ENCODE results near the gene AUNIP. TPM values are rescaled to one million over a fixed set of nuclear protein-coding genes. Genes with fewer than 3 reads are reported as not detected.
A peak's percentile ranks its signal among the peaks of the same experiment; 100 is the strongest.

Gene AUNIP
- total and polyA plus RNA-seq, 12 donors: 0.04 to 0.25 (median 0.21) TPM; not detected in 9

DNA sequence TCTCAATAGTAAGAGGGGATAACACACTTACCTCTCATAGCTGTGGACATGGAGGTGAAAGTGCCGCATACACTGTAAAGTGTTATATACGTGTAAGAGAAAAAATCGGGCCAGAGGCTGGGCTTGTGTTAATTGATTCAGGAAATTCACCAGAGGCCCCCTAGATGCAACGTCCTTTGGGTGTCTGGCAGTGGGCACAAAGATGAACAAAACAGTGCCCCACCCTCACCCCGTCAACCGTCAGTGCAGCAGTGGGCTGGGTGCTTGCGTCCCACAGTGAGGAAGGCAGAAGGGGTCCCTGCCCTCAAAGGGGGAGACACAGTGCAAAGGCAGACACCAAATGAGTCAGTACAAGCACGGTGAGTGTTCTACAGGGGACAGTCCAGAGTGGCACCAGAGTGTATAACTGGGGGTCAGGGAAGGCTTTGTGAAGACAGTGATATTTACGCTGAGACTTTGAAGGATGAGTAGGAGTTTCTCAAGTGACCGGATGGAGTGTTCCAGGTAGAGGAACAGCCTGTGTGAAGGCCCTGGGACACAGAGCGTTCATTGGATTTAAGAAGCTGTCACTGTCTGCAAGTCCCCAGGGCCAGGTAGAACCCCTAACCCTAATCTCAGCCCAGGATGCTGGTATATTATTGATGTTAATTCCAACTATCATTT, 46.1 kb downstream of the AUNIP start:
- ATAC-seq: no peak
- H3K36me3 ChIP-seq: peaks cover 0 to 85% (median 53%) of the 10 kb centered on the region in 9 donors
- H3K4me3 ChIP-seq: no peak overlapping the region
- no peak for DNase-seq
- no peaks in the 10 kb centered on the region for H3K27me3 ChIP-seq
- 85% methylated on average over 11 of the region's 11 CpGs for WGBS, 2 donors
- TF ChIP-seq, protein P1, sequence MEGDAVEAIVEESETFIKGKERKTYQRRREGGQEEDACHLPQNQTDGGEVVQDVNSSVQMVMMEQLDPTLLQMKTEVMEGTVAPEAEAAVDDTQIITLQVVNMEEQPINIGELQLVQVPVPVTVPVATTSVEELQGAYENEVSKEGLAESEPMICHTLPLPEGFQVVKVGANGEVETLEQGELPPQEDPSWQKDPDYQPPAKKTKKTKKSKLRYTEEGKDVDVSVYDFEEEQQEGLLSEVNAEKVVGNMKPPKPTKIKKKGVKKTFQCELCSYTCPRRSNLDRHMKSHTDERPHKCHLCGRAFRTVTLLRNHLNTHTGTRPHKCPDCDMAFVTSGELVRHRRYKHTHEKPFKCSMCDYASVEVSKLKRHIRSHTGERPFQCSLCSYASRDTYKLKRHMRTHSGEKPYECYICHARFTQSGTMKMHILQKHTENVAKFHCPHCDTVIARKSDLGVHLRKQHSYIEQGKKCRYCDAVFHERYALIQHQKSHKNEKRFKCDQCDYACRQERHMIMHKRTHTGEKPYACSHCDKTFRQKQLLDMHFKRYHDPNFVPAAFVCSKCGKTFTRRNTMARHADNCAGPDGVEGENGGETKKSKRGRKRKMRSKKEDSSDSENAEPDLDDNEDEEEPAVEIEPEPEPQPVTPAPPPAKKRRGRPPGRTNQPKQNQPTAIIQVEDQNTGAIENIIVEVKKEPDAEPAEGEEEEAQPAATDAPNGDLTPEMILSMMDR (IDR thresholded peaks at IDR 0.05): no peak
- no peaks in the 10 kb centered on the region for H3K9me3 ChIP-seq
- H3K27ac ChIP-seq: no peak overlapping the region
- intact Hi-C loops (cut with DNase I): loop anchor here in 6 of 10 donors (5.0 to 10.0 kb wide), 6 partner anchors 206 to 578 kb away; partner anchors contain the start of genes SYF2 (in 2 of the 6) and RSRP1 (in 1 of the 6)
- H3K4me1 ChIP-seq: peaks cover 0 to 40% (median 22%) of the 10 kb centered on the region in 9 donors

DNA sequence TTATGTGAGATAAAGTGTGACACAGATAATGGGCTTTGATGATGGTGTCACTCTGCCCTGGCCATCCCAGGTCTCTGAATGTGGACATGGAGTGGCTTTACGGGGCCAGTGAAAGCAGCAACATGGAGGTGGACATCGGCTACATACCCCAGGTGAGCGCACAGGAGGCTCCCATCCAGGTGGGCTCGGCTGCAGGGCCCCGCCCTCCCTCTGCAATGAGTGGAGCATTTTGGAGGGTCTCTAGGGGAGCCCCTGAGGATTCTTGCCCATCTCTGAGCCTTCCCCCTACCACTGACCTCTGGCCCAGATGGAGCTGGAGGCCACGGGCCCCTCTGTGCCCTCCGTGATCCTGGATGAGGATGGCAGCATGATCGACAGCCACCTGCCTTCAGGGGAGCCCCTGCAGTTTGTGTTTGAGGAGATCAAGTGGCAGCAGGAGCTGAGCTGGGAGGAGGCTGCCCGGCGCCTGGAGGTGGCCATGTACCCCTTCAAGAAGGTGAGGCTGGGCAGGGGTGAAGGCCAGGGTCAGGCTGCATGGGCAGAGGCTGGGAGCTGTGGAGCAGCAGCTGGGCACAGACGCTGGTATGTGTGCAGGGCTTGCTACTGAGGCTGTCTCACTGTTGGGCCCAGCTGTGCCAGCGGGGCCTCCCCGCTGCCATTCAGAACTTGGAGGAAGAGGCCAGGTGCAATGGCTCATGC, 47.7 kb downstream of the AUNIP start:
- TF ChIP-seq, protein P1 (IDR thresholded peaks at IDR 0.05): no peak
- H3K27me3 ChIP-seq: no peaks in the 10 kb centered on the region
- WGBS, 2 donors: 93 to 95% methylated on average over 13 of the region's 13 CpGs
- peaks cover 0 to 96% (median 53%) of the 10 kb centered on the region in 9 donors for H3K36me3 ChIP-seq
- H3K4me3 ChIP-seq: no peak overlapping the region
- no peak overlapping the region for H3K27ac ChIP-seq
- peaks cover 4 to 48% (median 32%) of the 10 kb centered on the region in 9 donors for H3K4me1 ChIP-seq
- intact Hi-C loops (cut with DNase I): loop anchor here in 6 of 10 donors (5.0 to 10.0 kb wide), 6 partner anchors 204 to 577 kb away; partner anchors contain the start of genes SYF2 (in 2 of the 6) and RSRP1 (in 1 of the 6)
- ATAC-seq (no peak), DNase-seq (no peak)
- H3K9me3 ChIP-seq: no peaks in the 10 kb centered on the region

DNA sequence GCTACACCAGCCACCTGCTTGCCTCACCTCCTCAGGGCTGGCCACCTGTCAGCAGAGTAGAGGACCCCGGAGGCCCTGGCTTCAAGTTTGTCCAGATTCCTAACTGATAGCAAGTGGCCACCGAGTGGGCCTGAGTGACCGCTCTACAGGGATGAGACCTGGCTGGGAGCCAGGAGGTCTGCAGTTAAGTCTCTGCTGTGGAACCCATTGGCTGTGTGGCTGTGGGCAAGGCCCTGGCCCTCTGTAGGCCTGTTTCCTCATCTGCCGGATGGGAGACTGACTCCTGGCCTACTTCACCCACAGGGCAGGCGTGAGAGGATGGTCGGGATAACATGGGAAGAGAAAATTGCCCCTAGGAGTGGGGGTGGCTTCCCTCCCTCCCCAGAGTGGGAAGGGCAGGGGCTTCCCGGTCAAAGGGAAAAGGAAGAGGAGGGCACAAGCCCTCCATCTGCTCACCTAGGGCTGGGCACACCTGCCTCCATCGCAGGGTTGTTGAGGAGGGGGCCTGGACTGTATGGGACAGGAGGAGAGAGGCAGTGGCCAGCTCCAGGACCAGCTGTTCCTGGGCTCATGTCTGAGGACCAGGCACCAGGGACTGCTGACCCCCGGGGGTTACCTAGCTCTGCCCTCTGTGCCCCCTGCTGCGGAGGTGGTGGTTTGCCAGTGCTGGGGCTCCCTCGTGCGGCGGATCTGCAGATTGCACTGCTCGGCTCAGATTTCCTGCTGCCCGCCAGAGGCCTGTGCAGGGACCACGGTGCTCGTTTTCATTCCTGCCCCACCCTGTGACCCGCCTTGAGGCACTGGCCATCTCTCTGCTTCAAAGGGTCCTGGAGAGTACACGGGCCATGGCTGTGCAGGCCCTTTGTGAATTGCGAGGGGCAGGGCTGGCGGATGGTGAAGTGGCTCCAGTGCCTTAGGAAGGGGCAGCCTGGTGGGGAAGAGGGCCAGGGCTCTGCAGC, 48.6 kb downstream of the AUNIP start:
- Histone ChIP-seq H3K9me3 (no peaks in the 10 kb centered on the region), H3K27ac (peak overlapping the region in 2 of 10 donors; percentile 15 to 41), H3K27me3 (no peaks in the 10 kb centered on the region), H3K4me1 (peaks cover 9 to 57% (median 41%) of the 10 kb centered on the region in 9 donors), H3K36me3 (peaks cover 0 to 94% (median 51%) of the 10 kb centered on the region in 9 donors), H3K4me3 (no peak overlapping the region)
- TF ChIP-seq, protein P1 (IDR thresholded peaks at IDR 0.05): peak; percentile 82 to 95 (median 93)
- ATAC-seq (peak; percentile 39 to 72 (median 58)), DNase-seq (peak; percentile 58 to 81)
- WGBS, 2 donors: 36 to 40% methylated on average over 21 of the region's 21 CpGs
- intact Hi-C loops (cut with DNase I): loop anchor here in 6 of 10 donors (5.0 to 10.0 kb wide), 6 partner anchors 203 to 576 kb away; partner anchors contain the start of genes SYF2 (in 2 of the 6) and RSRP1 (in 1 of the 6)
